IPS-NIHi7 (cell line): Measurements from ENCODE around the gene MYOM1.
"Not testable (repeated sequence)": the region's sequence is repeated elsewhere in the genome, so short reads cannot be mapped to it uniquely, and the experiment has no call there.

Source experiments
- DNase-seq: peaks from one replicate; pipeline ENCODE4 v3.0.0; 2012; ENCODE audit warnings: mixed read lengths; ENCODE audit errors: extremely low spot score

The MYOM1 gene

DNA sequence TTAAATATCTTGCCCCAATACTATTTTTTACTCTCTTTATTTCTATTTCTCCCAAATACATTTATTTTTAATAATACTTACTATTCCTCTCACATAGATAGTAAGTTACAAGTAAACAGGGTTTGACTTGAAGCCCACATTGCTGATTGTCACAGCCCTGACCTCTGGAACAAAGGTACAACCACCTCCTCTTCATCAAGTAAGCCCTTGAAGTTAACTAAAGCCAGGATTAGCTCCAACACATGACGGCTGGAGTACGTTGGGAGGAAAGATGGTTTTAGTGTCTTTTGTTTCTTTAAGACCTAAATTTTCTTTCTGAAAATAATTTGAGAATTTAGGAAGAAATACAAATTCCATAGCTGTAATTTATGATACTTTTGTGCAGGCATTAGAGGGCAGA lies 949 bp downstream of the MYOM1 start:
- no peak for DNase-seq

DNA sequence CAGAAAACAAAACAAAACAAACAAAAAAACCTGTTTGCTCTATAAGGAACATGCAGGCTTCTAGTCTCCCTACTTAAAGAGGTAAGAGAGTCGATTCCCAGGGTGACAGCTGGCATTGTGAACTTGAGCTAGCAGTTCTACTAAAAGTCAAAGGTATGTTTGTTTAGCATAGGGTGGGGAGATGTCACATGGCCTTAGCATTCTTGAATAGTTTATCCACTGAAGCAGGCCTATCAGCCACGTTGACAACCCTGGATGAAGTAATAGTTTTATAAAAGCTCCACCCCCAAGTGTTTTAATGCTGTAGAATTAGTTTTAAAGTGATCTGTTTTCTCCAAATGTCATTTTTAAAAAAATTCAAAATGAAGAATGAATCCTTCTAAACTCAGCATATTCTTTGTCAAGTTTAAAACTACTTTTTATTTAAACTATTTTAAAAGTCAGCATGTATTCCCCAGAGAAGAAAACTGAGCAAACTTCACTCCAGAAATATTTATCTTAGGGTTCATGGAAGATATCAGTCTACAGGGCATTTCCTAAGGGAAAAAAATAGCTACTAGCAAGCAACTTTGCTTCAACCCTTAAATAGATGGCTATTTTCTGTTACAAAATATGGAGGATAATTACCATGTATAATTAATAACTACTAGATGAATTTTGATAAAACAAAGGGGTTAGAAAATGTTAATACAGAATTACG lies 1.7 kb downstream of the MYOM1 start:
- peak; percentile 34 for DNase-seq

DNA sequence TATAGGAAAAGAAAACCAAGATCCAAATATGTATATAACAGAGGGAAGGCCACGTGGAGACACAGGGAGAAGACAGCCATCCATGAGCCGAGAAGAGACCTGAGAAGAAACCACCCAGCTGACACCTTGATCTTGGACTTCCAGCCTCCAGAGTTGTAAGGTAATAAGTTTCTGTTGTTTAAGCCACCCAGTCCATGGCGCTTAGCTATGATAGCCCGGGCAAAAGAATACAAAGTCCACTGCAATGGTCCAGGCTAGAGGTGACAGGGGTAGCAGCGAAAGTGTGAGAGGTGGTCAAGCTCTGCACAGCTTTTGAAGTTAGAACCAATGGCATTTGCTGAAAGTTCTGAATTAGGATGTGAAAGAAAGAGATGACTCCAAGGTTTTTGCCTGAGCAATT lies 2.8 kb downstream of the MYOM1 start:
- DNase-seq = no peak

DNA sequence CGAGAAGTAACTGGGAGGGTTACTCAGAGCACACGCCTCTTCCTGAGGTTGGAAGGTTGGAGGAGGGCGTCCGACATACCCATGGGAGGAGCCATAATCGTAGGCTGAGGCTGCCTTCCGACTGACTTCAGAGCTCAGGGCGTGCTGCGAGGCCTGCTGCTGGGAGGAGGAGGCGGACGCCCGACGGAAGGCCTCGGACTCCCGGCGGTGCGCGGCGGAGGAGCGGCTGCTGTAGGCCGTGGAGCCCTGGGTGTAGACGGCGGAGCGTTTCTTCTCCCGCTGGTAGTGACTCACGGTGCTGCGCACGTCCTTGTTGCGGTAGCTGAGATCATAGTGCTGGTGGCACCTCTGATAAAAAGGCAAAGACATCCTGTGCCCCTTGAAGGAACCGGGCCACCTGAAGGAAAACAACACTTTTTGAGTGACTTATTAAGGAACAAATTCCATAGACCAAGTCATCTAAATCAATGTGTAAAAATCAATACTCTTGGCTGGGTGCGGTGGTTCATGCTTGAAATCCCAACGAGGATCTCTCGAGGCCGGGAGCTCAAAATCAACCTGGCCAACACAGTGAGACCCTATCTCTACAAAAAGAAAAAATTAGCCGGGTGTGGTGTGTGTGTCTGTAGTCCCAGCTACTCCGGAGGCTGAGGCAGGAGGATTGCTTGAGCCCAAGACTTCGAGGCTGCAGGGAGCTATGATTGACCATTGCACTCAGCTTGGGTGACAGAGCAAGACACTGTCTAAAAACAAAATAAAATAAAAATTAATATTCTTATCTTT lies 4.7 kb downstream of the MYOM1 start:
- no peak for DNase-seq

DNA sequence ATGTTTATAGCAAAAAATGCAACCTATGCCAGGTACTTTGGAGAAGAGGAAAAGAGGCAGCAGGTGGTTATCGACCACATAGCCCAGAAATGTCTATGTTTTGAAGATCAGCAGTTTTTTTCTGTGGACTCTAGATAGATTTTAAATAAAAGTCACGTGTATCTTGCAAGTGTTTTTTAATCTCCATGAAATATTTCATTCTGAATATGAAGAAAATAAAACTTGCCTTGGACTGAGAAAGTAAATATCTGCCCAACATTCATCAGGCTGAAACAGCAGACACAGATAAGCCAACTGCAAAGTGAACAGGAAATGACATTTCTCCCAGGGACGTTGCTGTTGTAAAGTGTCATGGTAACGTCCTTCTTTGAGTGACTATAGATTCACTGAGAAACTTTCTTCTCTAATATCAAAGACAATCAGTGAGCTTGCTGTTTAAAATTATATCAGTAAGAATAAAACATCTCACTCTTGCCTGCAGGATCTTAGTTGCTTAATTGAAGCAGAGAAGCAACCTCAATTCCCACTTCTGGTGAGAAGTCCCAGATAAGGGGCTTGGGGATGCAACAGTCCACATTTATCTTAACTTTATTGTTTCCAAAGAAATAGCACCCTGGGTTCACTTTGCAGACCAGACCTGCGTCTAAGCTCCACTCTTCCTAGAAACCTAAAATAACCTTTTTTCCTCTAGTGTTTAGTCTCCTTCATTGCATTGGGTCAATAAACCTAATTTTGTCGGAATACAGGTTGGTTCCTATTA lies 6.3 kb downstream of the MYOM1 start:
- DNase-seq = no peak

DNA sequence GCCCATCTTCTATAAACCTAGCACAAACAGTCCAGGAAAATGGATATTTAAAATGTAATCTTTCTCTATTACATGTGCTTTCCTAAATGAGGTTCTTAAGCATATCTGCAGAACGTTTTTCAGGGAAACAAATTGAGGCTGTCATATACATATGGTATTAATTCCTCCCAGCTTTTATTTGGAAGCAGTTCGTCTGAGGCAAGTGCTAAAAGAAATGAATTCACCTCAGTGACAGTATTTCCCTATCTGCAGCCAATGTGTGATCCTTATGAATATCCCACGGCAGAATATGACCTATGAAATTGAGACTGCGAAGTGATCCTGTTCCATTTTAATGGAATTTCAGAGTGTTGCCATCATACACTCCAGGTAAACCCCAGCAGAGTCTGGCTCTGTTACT lies 7.1 kb downstream of the MYOM1 start:
- no peak for DNase-seq

DNA sequence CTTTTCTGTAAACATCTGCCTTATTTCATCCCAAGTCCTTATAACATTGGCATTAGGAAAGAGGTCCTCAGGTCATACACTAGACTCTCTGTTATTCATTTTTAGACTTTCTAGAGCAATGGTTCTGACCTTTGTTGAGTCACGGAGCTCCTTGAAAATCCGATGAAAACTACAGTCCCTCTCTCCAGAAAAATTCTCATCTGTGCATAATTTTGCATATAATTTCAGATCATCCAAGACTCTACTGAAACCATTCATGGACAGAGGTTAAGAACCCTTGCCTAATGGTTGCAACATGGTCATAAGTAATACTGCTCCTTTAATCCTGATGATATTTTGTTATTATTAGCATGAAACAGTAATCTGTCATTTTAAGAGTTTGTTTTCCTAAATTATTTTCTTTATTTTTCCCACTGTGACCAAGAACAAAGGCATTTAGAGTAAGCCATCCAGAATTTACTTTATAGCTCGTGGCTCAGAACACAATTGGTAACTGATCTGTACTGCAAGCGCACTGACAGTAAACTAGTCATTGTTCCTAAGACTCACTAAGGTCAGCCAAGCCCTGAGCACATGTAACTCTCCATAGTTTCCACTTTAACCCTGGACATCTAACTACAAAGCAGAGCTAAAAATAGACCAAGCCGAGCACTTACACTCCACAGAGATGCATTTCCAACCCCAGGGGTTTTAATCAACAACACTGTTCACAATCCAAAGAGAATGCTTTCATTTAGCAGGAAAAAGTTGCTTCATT lies 8.4 kb downstream of the MYOM1 start:
- no peak for DNase-seq

DNA sequence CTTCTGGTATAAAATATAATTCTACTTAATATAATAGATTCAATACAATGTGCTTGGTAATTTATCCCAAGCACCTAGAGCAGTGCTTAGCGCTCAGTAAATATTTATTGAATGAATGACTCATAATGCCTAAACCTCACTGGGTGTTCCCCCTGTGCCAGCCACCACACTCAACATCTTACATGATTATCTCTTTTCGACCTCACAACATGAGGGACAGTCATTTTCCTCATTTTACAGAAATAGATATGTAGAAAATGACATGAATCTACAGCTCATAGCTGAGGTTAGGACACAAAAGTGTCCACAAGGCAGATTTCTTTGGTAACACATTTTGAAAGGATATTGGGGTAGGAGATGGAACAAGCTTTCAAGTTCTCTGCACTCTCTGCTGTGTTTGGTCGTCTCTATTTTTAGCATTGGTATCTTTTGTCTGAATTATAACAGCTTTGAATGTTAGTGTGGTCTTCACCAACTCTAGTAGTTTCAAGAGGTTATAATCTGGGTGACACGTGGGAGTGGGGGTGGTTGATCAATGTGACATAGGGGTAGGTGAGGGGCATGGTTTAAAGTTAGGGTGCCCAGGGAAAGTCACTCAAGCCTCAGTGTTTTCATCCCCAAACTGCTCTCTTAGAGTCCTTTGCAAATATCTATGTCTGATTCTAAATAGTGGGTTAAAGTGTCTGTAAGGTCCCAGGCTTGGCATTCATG lies 9.8 kb downstream of the MYOM1 start:
- no peak for DNase-seq

DNA sequence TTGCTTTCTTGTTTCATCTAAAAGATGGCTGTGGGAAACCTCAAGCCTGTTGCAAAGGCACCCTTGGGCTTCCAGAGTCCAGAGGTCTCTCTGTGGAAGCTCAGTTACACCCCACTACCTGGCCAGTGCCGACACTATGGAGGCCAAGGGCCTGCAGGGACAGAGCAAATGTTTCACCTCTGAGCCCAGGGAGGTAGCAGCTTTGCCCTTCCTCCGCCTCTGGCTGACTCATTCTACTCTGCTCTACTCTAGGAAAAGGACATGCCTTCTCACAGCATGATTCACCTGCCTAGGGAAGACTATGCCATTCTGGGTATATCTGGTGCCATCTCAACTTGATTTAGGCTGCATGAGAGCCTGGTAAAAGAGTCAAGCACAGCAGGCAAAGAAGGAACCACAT lies 12.2 kb downstream of the MYOM1 start:
- DNase-seq = no peak

DNA sequence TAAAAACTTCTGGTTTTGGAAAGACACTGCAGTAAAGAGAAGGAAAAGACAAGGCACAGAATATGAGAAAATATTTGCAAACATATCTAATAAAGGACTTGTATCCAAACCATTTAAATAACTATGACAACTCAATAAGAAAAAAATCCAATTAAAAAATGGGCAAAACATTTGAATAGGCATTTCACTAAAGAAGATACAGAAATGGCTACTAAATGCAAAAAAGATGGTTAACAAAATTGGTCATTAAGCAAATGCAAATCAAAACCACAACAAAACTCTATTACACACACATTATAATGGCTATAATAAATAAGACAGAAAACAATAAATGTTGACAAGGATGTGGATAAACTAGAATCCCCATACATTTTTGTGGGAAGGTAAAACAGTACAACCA lies 14.5 kb downstream of the MYOM1 start:
- DNase-seq = no peak

DNA sequence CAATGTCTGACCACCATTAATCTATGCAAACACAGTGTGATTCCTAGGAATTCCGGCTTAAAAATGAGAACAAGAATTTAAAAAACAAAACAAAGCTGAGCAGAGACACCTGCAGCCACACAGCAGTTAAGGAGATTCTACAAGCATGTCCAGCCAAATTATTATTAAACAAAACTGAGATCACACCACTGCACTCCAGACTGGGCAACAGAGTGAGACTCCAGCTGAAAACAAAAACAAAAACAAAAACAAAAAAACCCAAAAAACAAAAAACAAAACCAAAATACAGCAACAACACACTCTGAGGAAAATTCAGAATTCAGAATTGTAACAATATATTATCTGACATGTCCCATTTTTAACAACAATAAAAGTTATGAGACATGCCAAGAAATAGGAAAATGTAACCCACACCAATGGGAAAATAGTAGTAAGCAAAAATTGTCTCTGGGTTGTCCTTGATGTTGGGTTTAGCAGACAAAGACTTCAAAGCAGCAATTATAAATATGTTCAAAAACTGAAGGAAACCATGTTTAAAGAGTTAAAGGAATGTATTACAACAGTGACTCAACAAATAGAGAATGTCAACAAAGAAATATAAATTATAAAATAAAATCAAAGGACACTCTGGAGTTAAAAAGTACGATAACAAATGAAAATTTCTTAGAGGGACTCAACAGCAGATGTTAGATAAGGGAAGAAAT lies 19.7 kb downstream of the MYOM1 start:
- DNase-seq = no peak

DNA sequence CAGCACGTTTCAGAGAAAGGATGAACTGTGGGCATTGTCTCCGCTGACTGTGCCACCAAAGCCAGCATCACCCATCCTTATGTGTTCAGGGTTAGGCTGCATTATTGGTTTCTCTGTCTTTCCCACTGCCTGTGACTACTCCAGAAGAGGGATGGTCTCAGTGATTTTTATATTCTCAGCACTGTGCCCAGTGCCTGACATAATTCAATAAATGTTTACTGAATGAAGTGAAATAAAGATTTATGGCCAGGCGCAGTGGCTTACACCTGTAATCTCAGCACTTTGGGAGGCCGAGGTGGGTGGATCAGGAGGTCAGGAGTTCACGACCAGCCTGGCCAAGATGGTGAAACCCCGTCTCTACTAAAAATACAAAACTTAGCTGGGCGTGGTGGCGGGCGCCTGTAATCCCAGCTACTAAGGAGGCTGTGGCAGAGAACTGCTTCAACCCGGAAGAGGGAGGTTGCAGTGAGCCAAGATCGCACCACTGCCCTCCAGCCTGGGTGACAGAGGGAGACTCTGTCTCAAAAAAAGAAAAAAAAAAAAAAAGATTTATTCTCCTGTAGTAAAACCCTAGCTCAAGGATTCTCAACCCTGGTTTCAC lies 21.4 kb downstream of the MYOM1 start:
- DNase-seq = not testable (repeated sequence)

DNA sequence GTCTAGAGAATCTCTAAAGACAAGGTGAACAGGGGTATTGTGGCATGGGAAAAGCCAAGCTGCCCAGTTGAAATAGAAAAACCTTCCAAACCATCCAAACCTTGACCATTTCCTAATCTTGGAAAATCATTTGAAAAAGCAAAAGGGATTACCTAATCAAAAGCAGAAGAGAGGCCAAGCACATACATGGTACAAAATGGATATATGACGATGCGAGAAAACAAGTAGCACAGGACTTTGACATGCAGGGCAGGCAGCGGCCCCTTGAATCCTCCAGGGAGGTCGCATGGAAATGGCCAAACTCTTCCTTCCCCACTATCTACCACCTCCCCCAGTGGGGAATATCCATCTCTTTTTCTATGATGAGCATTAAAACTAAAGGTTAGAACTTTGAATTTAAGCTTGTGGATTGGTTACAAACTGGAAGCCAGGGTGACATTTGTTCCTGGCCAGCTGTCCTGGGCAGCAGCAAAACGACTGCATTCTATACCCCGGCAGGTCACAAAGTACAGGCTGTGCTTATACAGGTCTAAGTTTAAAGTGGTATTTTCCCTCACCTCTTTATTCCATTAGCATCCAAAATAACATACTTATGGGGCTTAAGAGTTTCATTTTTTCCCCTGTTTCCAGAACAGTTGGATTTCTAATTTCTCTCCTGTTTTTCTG lies 24.7 kb downstream of the MYOM1 start:
- DNase-seq = no peak

DNA sequence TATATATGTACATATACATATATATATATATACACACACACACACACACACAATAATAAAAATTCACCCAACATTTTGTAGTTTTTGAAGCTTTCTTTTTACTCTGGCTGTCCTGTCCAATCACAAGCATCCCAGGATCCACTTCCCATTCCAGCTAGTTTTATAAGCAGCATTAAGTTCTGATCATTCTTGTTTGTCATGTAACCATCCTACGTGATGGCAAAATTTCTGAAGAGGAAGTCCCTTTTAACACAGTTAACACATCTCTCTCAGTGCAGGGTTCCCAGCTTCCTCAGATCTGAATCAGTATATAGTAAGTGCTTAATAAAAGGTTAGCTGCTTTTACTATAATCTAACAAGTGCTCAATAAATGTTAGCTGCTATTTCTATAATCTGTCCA lies 26.4 kb downstream of the MYOM1 start:
- DNase-seq = no peak

DNA sequence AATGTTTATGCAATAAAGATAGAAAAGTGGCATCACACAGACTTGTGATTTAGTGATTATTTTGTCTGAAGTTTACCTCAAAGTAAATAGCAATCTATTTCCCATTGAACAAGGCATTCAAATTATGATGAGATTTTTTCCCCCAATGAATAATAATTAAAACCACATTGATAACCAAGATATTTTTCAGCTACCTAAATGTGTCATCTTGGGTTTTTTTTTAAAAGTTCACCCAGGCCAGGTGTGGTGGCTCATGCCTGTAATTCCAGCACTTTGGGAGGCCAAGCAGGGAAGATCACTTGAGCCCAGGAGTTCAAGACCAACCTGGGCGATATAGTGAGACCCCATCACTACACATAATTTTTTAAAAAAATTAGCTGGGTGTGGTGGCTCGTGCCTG lies 27.0 kb downstream of the MYOM1 start:
- DNase-seq = no peak

DNA sequence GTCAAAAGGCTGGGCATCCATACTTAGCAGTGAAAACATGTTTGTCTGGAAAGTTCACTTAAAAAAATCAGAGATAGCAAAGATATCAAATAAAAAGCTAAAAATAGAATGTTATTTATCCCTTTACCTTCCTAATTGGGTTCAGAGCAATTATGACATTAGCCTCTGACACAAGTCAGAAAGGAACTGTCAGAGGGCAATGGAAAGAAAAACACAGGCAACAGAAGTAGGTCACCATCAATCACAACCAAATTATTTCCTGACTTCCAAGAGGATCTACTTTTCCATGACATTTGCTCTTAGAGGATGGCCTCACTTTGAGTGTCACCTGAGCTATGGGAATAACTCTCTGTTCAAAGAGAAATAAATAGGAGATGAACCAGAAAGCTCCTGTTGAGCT lies 27.5 kb downstream of the MYOM1 start:
- DNase-seq = no peak

DNA sequence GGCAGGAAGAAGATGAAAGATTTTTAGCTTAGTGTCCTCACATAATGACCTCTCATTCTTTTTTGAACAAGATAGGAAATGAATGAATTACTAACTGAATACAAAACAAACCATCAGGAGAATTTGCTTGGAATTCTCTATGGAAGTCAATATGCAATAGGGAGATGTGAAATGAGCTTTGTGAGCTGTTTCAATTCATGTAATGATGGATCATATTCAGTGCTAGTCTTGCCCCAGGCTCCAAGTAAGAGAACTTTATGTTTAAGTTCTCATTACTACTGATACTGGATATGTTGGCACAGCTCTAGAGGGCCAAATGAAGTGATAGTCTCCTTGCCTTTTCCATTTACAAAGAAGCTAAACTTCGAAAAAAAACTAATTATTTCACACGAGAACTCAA lies 29.2 kb downstream of the MYOM1 start:
- no peak for DNase-seq

DNA sequence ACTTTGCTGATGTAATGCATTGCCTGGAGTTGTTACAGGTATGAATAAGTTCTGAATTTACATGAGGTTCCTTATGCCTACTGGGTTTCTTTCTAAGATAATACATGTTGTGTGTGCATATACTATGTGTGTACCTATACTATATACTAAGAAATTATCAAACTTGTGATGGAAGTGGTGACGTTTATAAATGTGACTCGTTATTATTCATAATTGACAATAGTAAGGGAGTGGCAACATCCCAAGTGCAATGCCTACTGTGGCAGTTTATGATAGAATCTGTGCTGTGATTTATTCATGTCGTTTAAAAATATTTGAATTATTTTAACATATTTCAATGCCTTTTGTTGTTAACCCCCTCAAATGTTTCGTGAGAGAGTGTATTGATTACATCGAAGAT lies 29.9 kb downstream of the MYOM1 start:
- no peak for DNase-seq

DNA sequence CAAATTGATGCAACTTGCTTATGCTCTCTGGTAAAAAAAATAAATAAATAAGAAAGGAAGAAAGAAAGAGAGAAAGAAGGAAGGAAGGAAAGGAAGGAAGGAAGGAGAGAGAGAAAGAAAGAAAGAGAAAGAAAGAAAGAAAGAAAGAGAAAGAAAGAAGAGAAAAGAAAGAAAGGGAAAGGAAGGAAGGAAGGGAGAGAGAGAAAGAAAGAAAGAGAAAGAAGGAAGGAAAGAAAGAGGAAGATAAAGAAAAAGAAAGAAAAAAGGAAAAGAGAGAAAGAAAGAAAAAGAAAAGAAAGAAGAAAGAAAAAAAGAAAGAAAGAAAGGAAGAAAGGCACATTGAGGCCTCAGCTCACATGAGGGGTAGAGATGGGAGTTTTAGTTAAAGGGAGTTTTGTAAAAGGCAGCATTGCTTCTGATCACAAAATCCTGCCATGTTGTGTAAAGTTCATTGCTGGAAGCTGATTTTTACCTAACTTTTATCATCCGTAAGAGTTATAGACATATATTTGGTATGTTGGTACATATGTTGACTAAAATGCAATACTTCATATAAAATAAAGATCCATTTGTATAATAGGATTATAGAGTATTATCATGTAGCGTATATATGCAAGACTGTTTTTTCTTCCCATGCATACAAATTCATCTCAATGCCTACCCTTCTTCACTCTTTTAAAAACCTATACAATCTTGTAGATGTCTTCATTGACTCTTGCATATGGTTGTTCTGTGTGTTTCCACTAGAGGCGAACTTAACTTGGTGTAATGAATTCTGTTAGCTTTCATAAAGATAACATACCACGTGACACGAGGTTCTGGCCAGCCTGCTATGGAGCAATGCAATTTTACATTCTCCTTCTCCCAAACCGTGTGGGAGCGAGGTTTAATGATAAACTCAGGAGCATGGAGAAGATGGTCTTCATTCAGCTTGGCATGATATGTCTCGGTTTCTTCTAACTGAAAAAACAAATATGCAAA lies 32.8 kb downstream of the MYOM1 start:
- DNase-seq = no peak
